NB4 (cell line): ENCODE measurements around the gene DIO3.

ENCODE experiments used
- CTCF ChIP-seq: IDR thresholded peaks from one replicate; pipeline ENCODE4 v1.5.1; 2012; ENCODE audit warnings: low read depth, low read length
- POLR2A ChIP-seq: IDR thresholded peaks from 2 replicates; pipeline ENCODE4 v1.6.1; 2011; ENCODE audit warnings: mild to moderate bottlenecking; ENCODE audit not compliant: insufficient read length; ENCODE audit errors: extremely low read depth

- no peak for TF ChIP-seq POLR2A
- TF ChIP-seq CTCF: no peak
Observed at GRCh38 chr14:101558739-101559240, 2.5 kb upstream of the DIO3 start.
